Esophagus mucosa (tissue), 1 donor: ENCODE results near the gene FBXW2. TPM values are rescaled to one million over a fixed set of nuclear protein-coding genes. Genes with fewer than 3 reads are reported as not detected.
A peak's percentile ranks its signal among the peaks of the same experiment; 100 is the strongest.

Experiments
- ATAC-seq: fragments of 200-7000 bp; cut with Tn5 transposase; one replicate; pipeline ENCODE4 v1.9.1; 2020
- total RNA-seq: library from RNA; stranded (reverse); gene quantifications from one replicate; pipeline ENCODE4 v1.2.4, GENCODE V29; 2023
- donor health status: DM: yes; HTN: yes; CAD: no.

FBXW2 gene
- total RNA-seq, 1 donor from 2014 or later = 34.7 TPM

- no peak for ATAC-seq
Measured at GRCh38 chr9:120741701-120742100, 51.5 kb downstream of the FBXW2 start.

- ATAC-seq = no peak
Measured at GRCh38 chr9:120741191-120741590, 52.0 kb downstream of the FBXW2 start.

DNA sequence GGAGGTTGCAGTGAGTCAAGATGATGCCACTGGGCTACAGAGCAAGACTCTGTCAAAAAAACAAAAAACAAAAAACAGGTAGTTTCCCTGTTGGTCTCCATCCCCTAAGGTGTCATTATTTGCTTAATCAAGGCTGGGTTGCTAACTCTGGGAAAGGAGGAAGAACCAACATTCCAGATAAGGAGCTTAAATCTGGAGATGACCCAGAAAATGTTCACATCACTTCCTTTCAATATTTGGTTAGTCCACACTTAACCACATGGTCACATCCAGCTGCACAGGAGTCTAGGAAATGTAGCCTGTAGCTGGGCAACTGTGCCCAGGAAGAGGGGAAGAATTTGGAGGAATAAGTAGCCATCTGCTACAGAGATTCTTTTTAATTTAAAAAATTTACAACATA, 53.1 kb downstream of the FBXW2 start:
- no peak for ATAC-seq

DNA sequence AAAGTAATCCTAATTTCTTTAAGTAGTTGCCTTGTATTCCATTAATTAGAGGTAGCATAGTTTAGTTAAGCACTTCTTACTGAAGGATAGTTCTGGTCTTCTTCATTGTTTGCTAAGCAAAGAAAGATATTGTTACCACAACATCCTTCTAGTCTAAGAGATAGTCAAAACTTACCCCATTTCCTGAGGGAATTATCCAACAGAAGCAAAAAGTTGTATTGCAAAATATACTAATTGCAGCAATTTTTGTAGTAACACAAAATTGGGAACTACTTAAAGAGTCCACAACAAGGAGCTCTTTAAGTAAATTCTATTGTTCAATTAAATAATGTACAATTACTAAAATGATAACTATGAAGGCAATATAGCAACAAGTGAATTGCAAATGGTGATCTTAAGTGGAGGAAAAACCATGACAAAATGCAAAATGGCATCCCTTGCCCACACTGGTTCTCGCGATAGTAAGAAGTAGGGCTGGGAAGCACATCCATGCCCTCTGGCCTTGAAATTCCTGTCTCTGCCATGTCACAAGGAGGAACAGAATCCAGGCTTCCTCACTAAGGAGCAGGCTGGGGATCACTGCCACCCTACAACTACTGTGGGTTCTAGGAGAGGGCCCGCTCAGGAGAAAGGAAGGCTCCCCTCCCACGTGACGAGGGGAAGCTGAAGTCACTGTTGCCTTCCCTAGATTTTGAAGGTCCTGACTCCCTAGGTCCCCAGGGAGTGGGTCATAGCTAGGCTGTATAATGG, 55.6 kb downstream of the FBXW2 start:
- no peak for ATAC-seq

DNA sequence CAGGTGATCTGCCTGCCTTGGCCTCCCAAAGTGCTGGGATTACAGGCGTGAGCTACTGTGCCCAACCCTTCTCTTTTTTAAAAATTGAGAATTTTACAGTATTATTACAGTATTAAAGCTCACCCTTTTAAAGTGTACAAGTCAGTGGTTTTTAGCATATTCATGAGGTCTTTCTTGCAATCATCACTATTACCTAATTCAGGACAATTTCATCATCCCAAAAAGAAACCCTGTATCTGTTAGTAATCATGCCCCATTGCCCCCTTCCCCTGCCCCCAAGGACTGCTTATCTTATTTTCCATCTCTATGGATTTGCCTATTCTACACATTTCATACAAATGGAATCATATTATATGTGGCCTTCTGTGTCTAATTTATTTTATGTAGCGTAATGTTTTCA, 56.3 kb downstream of the FBXW2 start:
- ATAC-seq = no peak

- no peak for ATAC-seq
Measured at GRCh38 chr9:120735415-120736126, 57.6 kb downstream of the FBXW2 start.

- ATAC-seq = no peak
Measured at GRCh38 chr9:120734607-120735410, 58.4 kb downstream of the FBXW2 start.

GRCh38 chr9:120733190-120733589, 60.0 kb downstream of the FBXW2 start:
- no peak for ATAC-seq

DNA sequence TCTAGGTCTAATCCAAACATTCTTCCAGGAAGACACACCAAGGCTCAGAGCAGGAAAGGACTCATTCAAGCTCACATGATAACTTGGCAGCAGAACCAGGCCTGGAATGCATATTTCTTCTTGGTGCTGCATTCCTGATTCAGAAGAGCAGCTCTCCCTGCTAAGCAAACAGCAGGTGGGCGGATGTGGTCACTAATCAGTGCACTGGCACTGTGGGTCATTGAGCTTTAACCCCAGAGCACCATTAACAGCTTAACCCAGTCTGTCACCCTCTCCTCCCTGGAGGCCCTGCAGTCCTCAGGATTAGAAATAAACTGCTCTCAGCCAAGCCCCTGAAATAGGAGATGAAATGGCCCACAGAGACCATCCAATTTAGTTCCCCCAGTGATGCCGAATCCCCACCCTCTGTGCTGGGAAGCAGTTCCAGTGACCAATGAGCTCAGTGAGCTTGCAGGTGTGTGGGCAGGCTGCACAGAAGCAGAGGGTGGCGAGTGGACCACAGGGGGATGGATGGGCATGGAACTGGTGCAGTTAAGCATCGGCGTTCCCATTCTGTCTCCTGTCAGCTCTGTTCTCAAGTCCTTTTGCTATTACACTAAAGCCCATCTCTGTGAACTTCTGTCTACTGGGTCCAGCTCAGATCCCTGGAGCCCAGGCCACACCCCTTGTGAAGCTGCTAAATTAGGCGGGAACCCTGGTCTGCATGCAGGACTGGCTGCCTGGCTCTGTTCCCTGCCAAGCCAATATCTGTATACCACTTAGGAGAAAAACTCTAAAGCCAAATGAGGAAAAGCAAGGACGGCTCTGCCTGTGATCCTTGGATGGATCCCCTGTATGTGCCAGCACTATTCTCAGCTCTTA, 62.3 kb downstream of the FBXW2 start:
- ATAC-seq = peak; percentile 37

DNA sequence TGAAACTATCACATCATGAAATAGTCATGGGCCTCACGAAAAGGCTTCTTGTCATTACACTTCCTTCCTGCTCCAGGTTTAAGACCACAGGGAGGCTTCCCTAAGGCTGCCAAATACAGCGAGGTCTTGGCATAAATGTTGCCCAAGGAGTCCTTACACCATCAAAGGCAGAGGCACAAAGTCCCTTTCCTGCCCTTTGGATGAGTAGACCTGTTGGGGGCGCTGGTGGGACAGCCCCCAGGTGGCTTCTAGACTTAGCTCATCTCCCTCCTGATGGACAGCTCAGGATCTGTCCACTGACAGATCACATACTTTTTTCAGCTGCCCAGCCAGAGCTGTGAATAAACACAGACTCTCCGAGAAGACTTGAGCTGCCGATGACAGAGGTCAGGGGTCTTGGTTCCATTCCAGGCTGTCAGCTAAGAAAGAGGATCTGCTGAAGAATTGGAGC, 63.4 kb downstream of the FBXW2 start:
- ATAC-seq = no peak

- no peak for ATAC-seq
Measured at GRCh38 chr9:120726484-120726883, 66.7 kb downstream of the FBXW2 start.

DNA sequence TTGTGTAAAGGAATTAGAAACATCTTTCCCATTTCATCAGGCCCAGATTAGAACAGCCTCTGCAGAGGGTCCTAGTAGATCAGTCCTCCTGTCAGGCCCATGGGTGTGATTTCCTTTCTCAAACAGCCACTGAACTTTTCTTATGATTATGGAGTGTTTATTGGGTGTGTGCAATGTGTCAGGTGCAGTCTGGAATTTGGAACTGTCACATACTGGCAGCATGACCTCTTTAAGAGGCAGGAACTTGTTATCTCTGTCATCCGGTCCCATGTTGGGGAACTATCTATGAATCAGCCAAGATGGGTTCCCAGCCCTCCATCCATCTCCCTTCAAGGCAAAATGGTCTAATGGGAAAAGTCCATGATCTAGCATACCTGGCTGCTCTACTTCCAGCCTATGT, 67.3 kb downstream of the FBXW2 start:
- ATAC-seq = no peak

DNA sequence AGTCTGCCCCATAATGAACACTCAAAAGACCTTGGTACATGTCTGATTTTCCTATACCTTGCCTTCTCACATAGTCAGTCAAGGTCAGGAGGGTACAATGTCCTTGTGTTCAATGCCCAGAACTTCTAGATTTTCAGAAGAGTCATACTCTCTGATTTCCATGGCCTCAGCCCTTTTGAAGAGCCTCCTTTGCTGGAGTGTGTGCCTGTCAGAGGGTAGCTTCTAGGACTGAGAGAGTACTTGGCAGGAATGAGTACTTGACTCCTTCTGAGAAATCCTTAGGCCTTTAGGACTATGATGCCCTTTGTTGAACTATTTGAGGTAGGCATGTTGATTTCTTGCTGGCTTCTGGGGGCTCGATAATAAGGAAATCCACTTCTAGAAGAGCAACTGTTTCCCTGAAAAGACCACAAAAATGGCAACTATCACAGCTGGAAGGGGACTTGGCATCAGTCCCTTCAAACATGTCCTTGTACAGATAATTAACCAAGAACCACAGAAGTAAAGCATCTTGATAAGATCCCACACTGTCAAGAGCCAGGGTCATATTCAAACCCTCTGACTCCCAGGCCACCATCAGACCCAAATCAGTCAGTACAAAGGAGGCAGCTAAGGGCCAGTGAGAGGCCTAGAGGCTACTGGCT, 68.3 kb downstream of the FBXW2 start:
- ATAC-seq = no peak

- ATAC-seq = no peak
Measured at GRCh38 chr9:120723565-120723964, 69.7 kb downstream of the FBXW2 start.

DNA sequence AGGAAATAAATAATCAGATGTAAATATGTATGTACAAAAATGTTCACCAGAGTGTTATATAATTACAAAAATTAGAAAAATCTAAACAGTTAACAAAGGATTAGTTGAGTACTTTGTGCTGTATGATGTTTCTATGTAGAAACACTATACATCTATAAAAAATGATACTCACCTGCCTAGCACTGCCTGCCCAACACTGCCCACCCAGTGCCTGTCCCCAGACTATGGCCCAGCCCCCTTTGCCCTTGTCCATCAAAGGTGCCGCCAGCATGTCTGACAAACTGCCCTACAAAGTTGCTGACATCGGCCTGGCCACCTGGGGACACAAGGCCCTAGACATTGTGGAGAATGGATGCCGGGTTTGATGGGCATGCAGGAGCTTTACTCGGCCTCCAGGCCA, 72.8 kb downstream of the FBXW2 start:
- no peak for ATAC-seq

DNA sequence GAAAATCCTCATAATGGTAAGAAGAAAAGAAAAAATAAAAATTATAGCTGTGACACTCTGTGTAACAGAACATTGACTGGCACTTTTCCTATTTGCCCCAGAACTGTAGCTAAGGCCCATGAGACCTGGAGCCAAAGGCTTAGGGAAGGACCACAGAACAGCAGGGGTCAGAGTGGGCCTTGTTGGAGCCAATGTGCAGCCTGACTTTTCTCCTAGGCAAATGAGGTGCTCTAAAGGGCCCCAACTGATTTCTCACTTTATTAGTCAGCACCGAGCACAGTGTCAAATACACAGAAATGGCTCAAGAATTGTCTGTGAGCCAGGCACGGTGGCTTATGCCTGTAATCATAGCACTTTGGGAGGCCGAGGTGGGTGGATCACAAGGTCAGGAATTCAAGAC, 74.9 kb downstream of the FBXW2 start:
- ATAC-seq = no peak

- ATAC-seq = no peak
Measured at GRCh38 chr9:120717176-120717575, 76.0 kb downstream of the FBXW2 start.

DNA sequence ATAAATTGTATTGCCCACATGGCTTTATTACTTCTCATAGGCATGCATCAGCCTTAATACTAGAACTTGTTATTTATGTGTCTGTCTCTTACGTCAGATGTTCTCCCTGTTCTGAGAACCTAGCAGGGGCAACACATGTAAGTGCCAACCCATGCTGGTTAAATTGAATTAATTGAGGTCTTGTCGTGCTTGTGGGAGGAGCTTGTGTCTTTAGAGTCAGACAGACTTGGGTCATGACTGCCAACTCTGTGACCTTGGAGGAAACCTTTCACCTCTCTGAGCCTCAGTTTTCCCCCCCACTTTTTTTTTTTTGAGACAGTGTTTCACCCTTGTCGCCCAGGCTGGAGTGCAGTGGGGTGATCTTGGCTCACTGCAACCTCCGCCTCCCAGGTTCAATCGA, 76.7 kb downstream of the FBXW2 start:
- no peak for ATAC-seq

DNA sequence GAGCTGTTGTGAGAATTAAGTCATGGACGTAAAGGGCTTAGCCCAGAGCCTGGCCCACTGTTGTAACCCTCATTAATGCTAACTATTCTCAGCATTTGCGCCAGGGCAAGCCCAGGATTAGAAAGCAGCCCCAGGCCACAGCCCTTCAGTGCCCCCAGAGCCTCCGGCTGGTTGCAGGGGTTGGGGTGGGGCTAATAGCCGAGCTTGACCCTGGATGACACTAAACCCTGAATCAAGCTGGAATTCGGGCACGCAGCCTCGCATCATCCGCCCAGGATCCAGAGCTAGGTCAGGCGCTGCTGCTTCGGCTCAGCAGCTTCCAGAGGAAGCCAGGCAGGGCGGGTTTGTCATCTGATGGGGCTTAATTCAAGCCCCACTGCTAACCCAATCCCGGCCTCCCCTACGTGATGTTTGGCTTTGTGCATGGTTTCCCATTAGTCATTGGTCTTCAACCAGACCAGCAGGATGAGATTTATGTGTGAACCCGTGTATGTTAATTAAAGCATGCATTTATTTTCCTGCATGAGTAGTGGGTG, 77.8 kb downstream of the FBXW2 start:
- ATAC-seq = peak; percentile 56

GRCh38 chr9:120714846-120715388, 78.3 kb downstream of the FBXW2 start:
- peak; percentile 67 for ATAC-seq
